COR-L47 (cell line): ENCODE measurements around the gene ARMC2.
"Not testable (repeated sequence)": the region's sequence is repeated elsewhere in the genome, so short reads cannot be mapped to it uniquely, and the experiment has no call there.

Experiments used
- DNase-seq: peaks from one replicate; lab custom pipeline; 2025; lab: John Stamatoyannopoulos, UW

The ARMC2 gene

GRCh38 chr6:108870357-108870756, 22.1 kb downstream of the ARMC2 start:
- no peak for DNase-seq

- DNase-seq, result no peak
These were observed 23.9 kb downstream of the ARMC2 start for GRCh38 chr6:108872141-108872557.

DNA sequence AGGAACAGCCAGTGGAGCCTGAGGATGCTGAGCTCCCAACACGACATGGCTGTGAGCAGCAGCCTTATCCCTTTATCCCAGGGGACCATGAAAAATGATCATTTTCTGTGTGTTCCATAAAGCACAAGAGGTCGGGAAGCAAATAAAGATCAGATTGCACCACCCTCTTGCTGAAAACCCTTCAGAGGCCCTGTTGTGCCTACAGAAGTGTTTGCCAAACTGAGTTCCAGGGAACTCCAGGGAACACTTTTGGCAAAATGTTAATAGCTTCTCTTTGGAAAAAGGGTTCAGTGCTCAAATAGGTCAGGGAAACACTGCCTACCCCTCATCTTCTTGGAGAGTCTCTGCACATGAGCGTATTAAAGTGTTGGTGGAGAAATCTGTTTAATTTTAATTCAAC, 24.4 kb downstream of the ARMC2 start:
- DNase-seq, result no peak

DNA sequence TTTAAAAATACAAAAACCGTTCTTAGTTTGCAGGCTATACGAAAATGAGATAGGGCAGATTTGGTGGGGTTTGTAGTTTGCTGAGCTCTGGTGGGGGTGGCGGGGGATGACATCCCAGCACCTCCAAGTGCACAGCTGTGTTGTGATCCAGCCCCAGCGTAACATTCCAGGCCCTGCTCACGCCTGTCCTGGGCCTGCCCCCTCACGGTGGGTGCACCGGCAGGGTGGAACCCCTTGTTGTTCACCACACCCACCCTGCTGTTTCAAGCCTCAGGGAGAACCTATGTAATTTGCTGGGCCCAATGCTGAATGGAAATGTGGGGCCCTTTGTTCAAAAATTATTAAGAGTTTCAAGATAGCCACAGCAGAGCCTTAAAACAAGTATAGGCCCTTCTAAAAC, 25.0 kb downstream of the ARMC2 start:
- DNase-seq, result no peak

DNA sequence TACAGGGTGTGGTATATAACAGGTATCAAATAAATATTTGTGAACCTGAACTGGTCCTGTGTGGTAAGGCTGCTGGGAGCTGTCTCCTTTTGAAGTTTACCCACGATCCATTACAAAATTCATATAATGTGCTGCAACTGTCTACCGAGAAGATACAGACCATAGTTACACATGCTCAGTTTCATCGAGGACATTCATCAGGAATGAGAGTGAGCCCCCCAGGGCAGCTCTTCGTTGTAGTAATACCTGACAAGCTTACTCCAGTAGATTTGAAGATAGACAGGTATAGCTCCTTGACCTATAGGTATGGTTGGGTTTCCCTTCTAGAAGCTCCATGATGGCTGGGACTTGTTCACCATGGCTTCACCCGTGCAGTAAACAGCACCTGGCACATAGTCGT, 25.7 kb downstream of the ARMC2 start:
- no peak for DNase-seq

GRCh38 chr6:108874470-108875160, 26.4 kb downstream of the ARMC2 start:
- no peak for DNase-seq

DNA sequence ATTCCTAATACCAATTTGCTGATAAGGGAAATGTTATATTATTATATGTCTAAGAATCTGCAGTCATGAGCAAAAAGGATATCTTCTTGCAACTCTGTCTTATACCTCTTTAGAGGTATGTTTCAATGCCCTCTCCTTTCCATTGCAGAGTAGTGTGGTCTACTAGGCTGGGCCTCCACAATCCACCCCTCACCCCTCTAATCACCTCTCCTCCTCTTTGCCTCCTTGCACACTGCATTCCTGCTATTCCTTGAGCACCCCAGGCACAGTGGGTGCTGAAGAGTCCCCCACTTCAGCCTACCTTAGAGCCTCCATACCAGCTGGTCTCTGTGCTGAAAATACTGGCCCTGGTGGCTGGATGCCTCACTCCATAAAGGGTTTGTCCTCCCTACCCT, 26.9 kb downstream of the ARMC2 start:
- no peak for DNase-seq

DNA sequence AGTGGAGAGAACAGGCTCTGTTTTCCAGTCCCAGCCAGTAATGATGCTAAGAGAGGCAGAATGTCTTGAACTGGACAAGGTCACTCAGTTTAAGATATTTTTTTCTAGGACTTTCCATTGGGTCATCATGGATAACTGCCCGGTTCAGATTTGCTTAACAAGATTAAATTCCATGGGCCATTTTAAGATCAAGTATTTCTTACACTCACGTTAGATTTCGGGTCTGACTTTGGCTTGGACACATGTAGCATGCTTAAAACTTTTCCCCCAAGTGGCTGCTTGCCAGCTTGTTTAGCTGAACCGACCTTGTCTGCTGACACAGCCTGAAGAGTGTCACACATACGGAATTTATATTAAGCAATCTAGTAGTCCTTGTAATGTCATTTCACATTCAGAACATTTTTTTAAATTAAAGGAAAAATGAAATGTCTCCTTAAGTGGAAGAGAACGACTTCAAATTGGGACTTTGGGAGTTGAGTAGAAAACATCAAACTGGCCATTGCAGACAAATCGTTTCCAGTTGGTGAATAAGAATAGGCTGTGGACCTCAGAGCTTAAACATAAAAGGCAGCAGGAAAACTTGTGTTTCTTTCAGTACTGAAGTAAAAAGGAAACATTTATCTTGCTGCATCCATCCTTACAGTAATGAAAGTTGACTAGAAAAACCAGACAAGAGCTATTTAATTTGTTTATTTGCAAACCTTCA, 29.0 kb downstream of the ARMC2 start:
- no peak for DNase-seq

- DNase-seq, result no peak
These were observed 30.7 kb downstream of the ARMC2 start for GRCh38 chr6:108878942-108879341.

GRCh38 chr6:108883172-108883571, 35.0 kb downstream of the ARMC2 start:
- no peak for DNase-seq

DNA sequence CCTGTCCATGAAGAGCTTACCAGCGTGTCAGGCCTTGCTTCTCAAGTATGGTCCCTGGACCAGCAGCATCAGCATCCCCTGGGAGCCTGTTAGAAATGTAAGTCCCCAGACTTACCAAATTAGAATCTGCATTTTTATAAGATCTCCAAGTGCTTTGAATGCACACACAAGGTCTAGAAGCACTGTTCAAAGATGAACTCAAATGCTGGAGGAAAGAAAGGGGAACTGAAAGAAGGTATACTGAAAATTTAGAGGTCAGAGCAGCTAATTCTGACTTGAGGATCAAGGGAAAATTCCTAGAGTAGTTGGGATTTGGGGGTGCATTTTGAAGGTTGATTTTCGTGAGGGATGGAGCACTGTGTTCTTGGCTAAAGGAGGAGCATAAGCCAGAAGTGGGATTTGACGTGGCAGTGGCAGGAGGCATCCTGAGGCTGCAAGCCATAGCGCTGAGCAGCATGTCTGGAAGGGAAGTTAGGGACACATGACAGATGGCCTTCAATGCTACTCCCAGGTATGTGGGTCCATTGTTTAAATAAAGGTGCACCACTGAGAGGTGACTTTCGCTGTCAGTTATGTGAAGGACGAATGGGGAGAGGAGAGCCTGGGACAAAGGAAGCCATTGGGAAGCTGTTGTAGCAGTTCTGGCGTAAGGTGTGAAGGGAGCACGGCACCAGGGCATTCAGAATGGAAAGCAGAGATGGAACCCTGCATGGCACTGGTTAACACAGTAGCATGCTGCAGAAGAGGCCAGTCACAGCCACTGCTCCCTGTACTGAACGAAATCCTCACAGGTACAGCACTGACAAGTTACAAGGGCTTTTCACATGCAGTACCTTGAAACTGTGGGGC, 36.2 kb downstream of the ARMC2 start:
- DNase-seq, result no peak

GRCh38 chr6:108888052-108888451, 39.8 kb downstream of the ARMC2 start:
- no peak for DNase-seq

- DNase-seq, result no peak
These were observed 40.5 kb downstream of the ARMC2 start for GRCh38 chr6:108888745-108889144.

- not testable (repeated sequence) for DNase-seq
These were observed 42.7 kb downstream of the ARMC2 start for GRCh38 chr6:108890898-108891297.

DNA sequence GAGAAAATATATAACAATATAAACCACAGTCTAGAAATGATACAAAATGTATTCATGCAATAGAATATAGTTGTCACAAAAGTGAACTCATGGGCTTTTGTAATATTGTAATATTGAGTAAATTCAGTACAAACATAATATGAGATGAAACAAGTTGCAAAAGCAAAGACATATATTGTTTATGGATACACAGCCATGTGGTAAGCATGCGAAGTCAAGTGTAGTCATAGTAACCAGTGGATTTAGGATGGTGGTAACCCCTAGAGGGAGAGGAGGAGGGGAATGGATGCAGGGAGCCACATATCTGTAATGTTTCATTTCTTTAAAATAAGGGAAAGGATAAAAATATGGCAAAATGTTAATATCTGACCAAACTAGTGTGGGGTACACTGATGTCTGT, 47.3 kb downstream of the ARMC2 start:
- DNase-seq, result no peak

DNA sequence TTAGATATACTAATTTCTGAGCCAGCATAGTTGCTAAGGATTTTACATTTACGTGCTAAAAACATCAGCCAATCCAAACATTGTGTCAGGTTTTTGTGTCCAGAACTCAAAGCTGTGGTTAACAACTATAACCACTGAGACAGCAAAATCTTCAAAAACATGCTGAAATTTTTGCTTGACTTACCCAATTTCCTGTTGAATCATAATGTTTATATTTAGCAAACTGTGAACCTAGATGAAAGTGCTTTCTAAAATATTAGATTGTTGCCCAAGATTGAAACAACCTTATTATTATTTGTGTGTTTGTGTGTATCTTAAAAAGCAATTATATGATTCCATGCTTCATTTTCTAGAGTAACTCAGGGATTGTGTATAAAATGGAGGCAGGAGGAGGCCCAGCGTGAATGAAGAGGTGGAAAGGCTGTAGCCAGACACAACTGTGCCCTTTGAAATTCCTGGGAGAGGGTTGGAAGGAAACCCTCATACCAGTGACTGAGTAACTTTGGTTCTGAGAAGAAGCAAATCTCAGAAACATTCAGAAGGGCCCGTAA, 48.0 kb downstream of the ARMC2 start:
- no peak for DNase-seq

- DNase-seq, result peak; percentile 34
These were observed 49.1 kb downstream of the ARMC2 start for GRCh38 chr6:108897371-108897770.

- DNase-seq, result no peak
These were observed 54.2 kb downstream of the ARMC2 start for GRCh38 chr6:108902382-108902792.

GRCh38 chr6:108903796-108904195, 55.6 kb downstream of the ARMC2 start:
- DNase-seq, result no peak

- DNase-seq, result no peak
These were observed 56.5 kb downstream of the ARMC2 start for GRCh38 chr6:108904741-108905140.

- DNase-seq, result no peak
These were observed 66.2 kb downstream of the ARMC2 start for GRCh38 chr6:108914235-108915022.

DNA sequence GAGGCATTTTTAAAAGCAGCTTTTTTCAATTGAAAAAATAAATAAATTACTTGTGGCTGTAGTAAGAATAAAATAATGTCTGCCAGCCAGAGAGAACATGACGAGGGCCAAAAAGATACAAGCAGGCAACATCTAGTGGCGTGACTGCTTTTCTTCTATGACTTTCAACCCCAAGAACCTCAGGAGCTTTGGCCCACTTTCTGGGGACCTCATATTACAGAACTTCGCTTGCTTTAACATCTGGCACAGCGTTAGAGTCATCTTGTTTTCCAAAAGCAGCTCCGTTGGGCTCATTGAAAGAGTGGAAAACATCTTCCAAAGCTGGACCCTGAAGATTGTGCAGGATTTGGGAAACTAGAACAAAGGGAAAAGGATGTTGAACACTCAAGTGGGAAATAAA, 67.0 kb downstream of the ARMC2 start:
- DNase-seq, result no peak
